HepG2 (cell line): ENCODE results near the gene IL32. TPM values are rescaled to one million over a fixed set of nuclear protein-coding genes. Genes with fewer than 3 reads are reported as not detected.

Experiments
- AKAP8 ChIP-seq: sonication (generic); formaldehyde crosslinking; IDR thresholded peaks from 2 replicates; pipeline ENCODE4 v1.5.1; 2020; ENCODE audit warnings: mild to moderate bottlenecking, missing genetic modification reagents
- FOXC1 ChIP-seq: sonication (generic); formaldehyde crosslinking; IDR thresholded peaks from 2 replicates; pipeline ENCODE4 v1.8.0; 2022; ENCODE audit warnings: mild to moderate bottlenecking, missing genetic modification reagents, borderline replicate concordance
- FOXM1 ChIP-seq: sonication (generic); formaldehyde crosslinking; IDR thresholded peaks from 2 replicates; pipeline ENCODE4 v1.5.0; 2020; ENCODE audit warnings: missing genetic modification reagents
- GATAD1 ChIP-seq: IDR thresholded peaks from 2 replicates; pipeline ENCODE4 v1.6.1; 2016; ENCODE audit warnings: missing genetic modification reagents, missing compliant biosample characterization
- KMT2B ChIP-seq: IDR thresholded peaks from 2 replicates; pipeline ENCODE4 v1.6.1; 2016; ENCODE audit warnings: missing genetic modification reagents, missing compliant biosample characterization
- MTA3 ChIP-seq: sonication (generic); formaldehyde crosslinking; IDR thresholded peaks from 2 replicates; pipeline ENCODE4 v1.4.0; 2020; ENCODE audit warnings: missing genetic modification reagents
- ONECUT2 ChIP-seq: sonication (generic); formaldehyde crosslinking; IDR thresholded peaks from 2 replicates; pipeline ENCODE4 v1.4.0; 2020; ENCODE audit warnings: missing genetic modification reagents
- RARA ChIP-seq: IDR thresholded peaks from 2 replicates; pipeline ENCODE4 v1.6.1; 2016; ENCODE audit warnings: missing genetic modification reagents, missing compliant biosample characterization
- SAFB2 ChIP-seq: sonication (generic); formaldehyde crosslinking; IDR thresholded peaks from 2 replicates; pipeline ENCODE4 v1.5.1; 2020; ENCODE audit warnings: missing genetic modification reagents, low read depth, mild to moderate bottlenecking, borderline replicate concordance
- ZNF235 ChIP-seq: sonication (generic); formaldehyde crosslinking; IDR thresholded peaks from 2 replicates; pipeline ENCODE4 v1.8.1; 2023; ENCODE audit warnings: mild to moderate bottlenecking, missing genetic modification reagents, borderline replicate concordance
- ZNF44 ChIP-seq: sonication (generic); formaldehyde crosslinking; IDR thresholded peaks from 2 replicates; pipeline ENCODE4 v1.5.1; 2020; ENCODE audit warnings: mild to moderate bottlenecking, missing genetic modification reagents
- ZNF7 ChIP-seq: IDR thresholded peaks from 2 replicates; pipeline ENCODE4 v1.6.1; 2016; ENCODE audit warnings: missing biosample characterization, missing genetic modification reagents
- polyA plus RNA-seq, 8 experiments: library from polyadenylated mRNA; depleted of rRNA in 3 of 8; stranded (reverse) in 7 of 8; unstranded in 1 of 8; fragments of >200 nt; fragmentation: Illumina TruSeq in 4 of 8; extraction: Trizol in 4 of 8; gene quantifications; 2 replicates each; pipeline versions ENCODE4 v1.2.1 to v1.2.3, GENCODE V29; 2011 to 2016; ENCODE audit warnings: low read depth in 4 of 8, missing spikeins in 1 of 8, mixed read lengths in 1 of 8; ENCODE audit not compliant: insufficient read depth in 1 of 8
- total RNA-seq, 5 experiments: library from RNA; depleted of rRNA; stranded (reverse); fragments of >200 nt; fragmentation: Illumina TruSeq; extraction: Trizol; gene quantifications; 2 replicates each; pipeline ENCODE4 v1.2.3, GENCODE V29; 2016; ENCODE audit warnings: low read depth in 1 of 5
- TF ChIP-seq, protein P1 (sequence below): sonication (generic); formaldehyde crosslinking; IDR thresholded peaks from 2 replicates; pipeline ENCODE4 v1.5.0; 2020; ENCODE audit warnings: missing genetic modification reagents
- TF ChIP-seq, protein P2 (sequence below): IDR thresholded peaks from 2 replicates; pipeline ENCODE4 v1.6.1; 2016; ENCODE audit warnings: mild to moderate bottlenecking
- TF ChIP-seq, protein P3 (sequence below), 2 experiments: sonication (generic) in 1 of 2; formaldehyde crosslinking in 1 of 2; IDR thresholded peaks; 2 replicates each; pipeline versions ENCODE4 v1.4.0 to v1.6.1; 2018 to 2020; ENCODE audit warnings: missing genetic modification reagents in 2 of 2, borderline replicate concordance in 1 of 2, low read depth in 1 of 2, mild to moderate bottlenecking in 1 of 2, missing biosample characterization in 1 of 2
- TF ChIP-seq, protein P4 (sequence below): sonication (generic); formaldehyde crosslinking; IDR thresholded peaks from 2 replicates; pipeline ENCODE4 v1.4.0; 2020; ENCODE audit warnings: missing genetic modification reagents

The IL32 gene
- total and polyA plus RNA-seq, 2 of the 13 experiments (the other 11 are each of a cell fraction or from before 2014, with no cell fraction given): 115 to 165 TPM

DNA sequence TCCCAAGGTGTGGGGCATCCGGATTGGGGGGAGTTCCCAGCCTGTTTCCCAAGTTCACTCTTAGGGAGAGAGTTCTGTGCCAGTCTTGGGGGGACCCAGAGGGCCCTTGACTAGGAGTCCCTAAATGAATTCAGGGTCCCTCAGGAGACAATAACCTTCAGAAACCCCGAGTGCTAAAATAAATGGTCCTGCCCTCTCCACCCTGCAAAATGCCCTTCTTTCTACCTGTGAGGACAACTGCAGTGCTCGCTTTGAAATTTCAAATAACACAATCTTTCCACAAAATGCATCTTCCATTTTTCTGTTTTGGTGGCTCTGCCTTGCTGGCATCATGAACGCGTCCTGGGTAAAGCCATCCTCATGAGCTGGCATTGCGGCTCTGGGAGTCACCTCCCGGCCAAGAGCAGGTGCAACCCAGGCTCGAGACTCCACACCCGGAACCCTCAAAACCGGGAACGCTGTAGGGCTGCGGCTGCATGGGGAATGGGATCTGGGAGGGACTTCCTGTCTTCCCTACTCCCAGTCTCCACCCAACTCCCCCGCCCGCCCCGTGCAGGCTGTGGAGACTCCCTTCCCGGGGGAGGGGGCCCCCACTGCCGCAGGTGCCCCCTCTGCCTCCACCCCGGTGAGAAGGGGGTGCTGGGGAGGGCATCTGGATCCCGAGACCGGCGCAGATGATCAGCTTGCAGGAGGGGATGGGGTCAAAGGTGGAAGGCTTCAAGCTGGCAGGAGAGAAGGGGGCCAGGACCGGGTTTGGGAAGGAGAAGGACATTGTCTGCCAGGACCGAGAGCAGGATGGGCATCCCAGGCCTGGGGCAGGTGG, 46.8 kb downstream of the IL32 start, which contains the start of gene ZNF205 (continued):
- TF ChIP-seq ZNF44: no peak
- TF ChIP-seq, protein P1, sequence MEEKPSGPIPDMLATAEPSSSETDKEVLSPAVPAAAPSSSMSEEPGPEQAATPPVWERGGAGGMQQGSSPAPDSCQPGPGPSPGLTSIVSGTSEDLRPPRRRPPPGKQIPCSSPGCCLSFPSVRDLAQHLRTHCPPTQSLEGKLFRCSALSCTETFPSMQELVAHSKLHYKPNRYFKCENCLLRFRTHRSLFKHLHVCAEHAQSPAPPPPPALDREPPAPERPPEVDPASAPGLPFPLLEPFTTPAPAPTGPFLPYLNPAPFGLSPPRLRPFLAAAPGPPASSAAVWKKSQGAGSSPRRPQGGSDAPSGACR: 0 out of 2 replicates have a peak, but pooled peaks have one; percentile 30
- peak; percentile 81 for TF ChIP-seq ZNF235 (CRISPR knock-in tag)
- TF ChIP-seq ZNF7: no peak
- peak; percentile 54; the same call in 1 of the 2 replicates for TF ChIP-seq SAFB2 (CRISPR knock-in tag)
- peak; percentile 30; the same call in 1 of the 2 replicates for TF ChIP-seq FOXC1 (CRISPR knock-in tag)
- TF ChIP-seq RARA (CRISPR knock-in tag): peak; percentile 43; the same call in 1 of the 2 replicates
- no peak for TF ChIP-seq ONECUT2 (CRISPR knock-in tag)
- TF ChIP-seq, protein P2, sequence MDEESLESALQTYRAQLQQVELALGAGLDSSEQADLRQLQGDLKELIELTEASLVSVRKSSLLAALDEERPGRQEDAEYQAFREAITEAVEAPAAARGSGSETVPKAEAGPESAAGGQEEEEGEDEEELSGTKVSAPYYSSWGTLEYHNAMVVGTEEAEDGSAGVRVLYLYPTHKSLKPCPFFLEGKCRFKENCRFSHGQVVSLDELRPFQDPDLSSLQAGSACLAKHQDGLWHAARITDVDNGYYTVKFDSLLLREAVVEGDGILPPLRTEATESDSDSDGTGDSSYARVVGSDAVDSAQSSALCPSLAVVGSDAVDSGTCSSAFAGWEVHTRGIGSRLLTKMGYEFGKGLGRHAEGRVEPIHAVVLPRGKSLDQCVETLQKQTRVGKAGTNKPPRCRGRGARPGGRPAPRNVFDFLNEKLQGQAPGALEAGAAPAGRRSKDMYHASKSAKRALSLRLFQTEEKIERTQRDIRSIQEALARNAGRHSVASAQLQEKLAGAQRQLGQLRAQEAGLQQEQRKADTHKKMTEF (CRISPR knock-in tag): peak; percentile 82
- no peak for TF ChIP-seq MTA3
- TF ChIP-seq KMT2B: peak; percentile 91
- TF ChIP-seq, protein P3, sequence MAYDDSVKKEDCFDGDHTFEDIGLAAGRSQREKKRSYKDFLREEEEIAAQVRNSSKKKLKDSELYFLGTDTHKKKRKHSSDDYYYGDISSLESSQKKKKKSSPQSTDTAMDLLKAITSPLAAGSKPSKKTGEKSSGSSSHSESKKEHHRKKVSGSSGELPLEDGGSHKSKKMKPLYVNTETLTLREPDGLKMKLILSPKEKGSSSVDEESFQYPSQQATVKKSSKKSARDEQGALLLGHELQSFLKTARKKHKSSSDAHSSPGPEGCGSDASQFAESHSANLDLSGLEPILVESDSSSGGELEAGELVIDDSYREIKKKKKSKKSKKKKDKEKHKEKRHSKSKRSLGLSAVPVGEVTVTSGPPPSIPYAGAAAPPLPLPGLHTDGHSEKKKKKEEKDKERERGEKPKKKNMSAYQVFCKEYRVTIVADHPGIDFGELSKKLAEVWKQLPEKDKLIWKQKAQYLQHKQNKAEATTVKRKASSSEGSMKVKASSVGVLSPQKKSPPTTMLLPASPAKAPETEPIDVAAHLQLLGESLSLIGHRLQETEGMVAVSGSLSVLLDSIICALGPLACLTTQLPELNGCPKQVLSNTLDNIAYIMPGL (CRISPR knock-in tag; IDR thresholded peaks at IDR 0.05; ENCODE audit: borderline replicate concordance in 1 of 2, low read depth in 1 of 2): peak; percentile 63 to 87; a peak in 3 of 4 replicates
- peak; percentile 64; the same call in 1 of the 2 replicates for TF ChIP-seq AKAP8 (CRISPR knock-in tag)
- TF ChIP-seq, protein P4, sequence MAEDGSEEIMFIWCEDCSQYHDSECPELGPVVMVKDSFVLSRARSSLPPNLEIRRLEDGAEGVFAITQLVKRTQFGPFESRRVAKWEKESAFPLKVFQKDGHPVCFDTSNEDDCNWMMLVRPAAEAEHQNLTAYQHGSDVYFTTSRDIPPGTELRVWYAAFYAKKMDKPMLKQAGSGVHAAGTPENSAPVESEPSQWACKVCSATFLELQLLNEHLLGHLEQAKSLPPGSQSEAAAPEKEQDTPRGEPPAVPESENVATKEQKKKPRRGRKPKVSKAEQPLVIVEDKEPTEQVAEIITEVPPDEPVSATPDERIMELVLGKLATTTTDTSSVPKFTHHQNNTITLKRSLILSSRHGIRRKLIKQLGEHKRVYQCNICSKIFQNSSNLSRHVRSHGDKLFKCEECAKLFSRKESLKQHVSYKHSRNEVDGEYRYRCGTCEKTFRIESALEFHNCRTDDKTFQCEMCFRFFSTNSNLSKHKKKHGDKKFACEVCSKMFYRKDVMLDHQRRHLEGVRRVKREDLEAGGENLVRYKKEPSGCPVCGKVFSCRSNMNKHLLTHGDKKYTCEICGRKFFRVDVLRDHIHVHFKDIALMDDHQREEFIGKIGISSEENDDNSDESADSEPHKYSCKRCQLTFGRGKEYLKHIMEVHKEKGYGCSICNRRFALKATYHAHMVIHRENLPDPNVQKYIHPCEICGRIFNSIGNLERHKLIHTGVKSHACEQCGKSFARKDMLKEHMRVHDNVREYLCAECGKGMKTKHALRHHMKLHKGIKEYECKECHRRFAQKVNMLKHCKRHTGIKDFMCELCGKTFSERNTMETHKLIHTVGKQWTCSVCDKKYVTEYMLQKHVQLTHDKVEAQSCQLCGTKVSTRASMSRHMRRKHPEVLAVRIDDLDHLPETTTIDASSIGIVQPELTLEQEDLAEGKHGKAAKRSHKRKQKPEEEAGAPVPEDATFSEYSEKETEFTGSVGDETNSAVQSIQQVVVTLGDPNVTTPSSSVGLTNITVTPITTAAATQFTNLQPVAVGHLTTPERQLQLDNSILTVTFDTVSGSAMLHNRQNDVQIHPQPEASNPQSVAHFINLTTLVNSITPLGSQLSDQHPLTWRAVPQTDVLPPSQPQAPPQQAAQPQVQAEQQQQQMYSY (CRISPR knock-in tag): no peak
- TF ChIP-seq FOXM1 (CRISPR knock-in tag): no peak
- peak; percentile 98 for TF ChIP-seq GATAD1 (CRISPR knock-in tag)
